ENCODE data around the gene PRRT3. TPM values are rescaled to one million over a fixed set of nuclear protein-coding genes. Genes with fewer than 3 reads are reported as not detected.
A peak's percentile ranks its signal among the peaks of the same experiment; 100 is the strongest.

Gene PRRT3
- polyA plus RNA-seq, 4 donors = 3.8 to 4.5 (median 4.1) TPM

GRCh38 chr3:9928158-9928557, 24.1 kb downstream of the PRRT3 start:
- DNase-seq (ENCODE audit: low read depth in 4 of 4, low spot score in 3 of 4) = no peak

GRCh38 chr3:9918261-9919038, 33.8 kb downstream of the PRRT3 start:
- DNase-seq (ENCODE audit: low read depth in 4 of 4, low spot score in 3 of 4) = no peak

GRCh38 chr3:9917820-9918219, 34.4 kb downstream of the PRRT3 start:
- DNase-seq (ENCODE audit: low read depth in 4 of 4, low spot score in 3 of 4) = no peak

- DNase-seq (ENCODE audit: low read depth in 4 of 4, low spot score in 3 of 4) = peak in 2 of 4 donors; percentile 60 to 70
Observed at GRCh38 chr3:9916734-9917680, 35.2 kb downstream of the PRRT3 start, which contains the start of gene IL17RC. Gene IL17RC (plus strand): TSS chr3:9917098. CDS start chr3:9917316, 218 bp downstream.

GRCh38 chr3:9916346-9916733, 35.9 kb downstream of the PRRT3 start:
- no peak for DNase-seq (ENCODE audit: low read depth in 4 of 4, low spot score in 3 of 4)

GRCh38 chr3:9915254-9916141, 36.7 kb downstream of the PRRT3 start:
- DNase-seq (ENCODE audit: low read depth in 4 of 4, low spot score in 3 of 4) = peak in 2 of 4 donors; percentile 47 to 55

GRCh38 chr3:9914559-9915253, 37.5 kb downstream of the PRRT3 start:
- no peak for DNase-seq (ENCODE audit: low read depth in 4 of 4, low spot score in 3 of 4)

GRCh38 chr3:9914011-9914410, 38.2 kb downstream of the PRRT3 start:
- no peak for DNase-seq (ENCODE audit: low read depth in 4 of 4, low spot score in 3 of 4)

- no peak for DNase-seq (ENCODE audit: low read depth in 4 of 4, low spot score in 3 of 4)
Observed at GRCh38 chr3:9913601-9914000, 38.6 kb downstream of the PRRT3 start.

GRCh38 chr3:9912294-9912935, 39.8 kb downstream of the PRRT3 start:
- DNase-seq (ENCODE audit: low read depth in 4 of 4, low spot score in 3 of 4) = no peak

- no peak for DNase-seq (ENCODE audit: low read depth in 4 of 4, low spot score in 3 of 4)
Observed at GRCh38 chr3:9911863-9912262, 40.3 kb downstream of the PRRT3 start.

GRCh38 chr3:9909221-9910013, 42.8 kb downstream of the PRRT3 start:
- no peak for DNase-seq (ENCODE audit: low read depth in 4 of 4, low spot score in 3 of 4)

- no peak for DNase-seq (ENCODE audit: low read depth in 4 of 4, low spot score in 3 of 4)
Observed at GRCh38 chr3:9908286-9908685, 43.9 kb downstream of the PRRT3 start.

GRCh38 chr3:9906480-9906879, 45.7 kb downstream of the PRRT3 start:
- no peak for DNase-seq (ENCODE audit: low read depth in 4 of 4, low spot score in 3 of 4)

GRCh38 chr3:9903904-9904303, 48.3 kb downstream of the PRRT3 start:
- no peak for DNase-seq (ENCODE audit: low read depth in 4 of 4, low spot score in 3 of 4)

GRCh38 chr3:9903238-9903624, 49.0 kb downstream of the PRRT3 start:
- no peak for DNase-seq (ENCODE audit: low read depth in 4 of 4, low spot score in 3 of 4)

GRCh38 chr3:9902372-9903237, 49.6 kb downstream of the PRRT3 start, which contains the start of gene IL17RE:
Gene IL17RE (plus strand): TSS chr3:9902848. CDS start chr3:9902933, 85 bp downstream.
- no peak for DNase-seq (ENCODE audit: low read depth in 4 of 4, low spot score in 3 of 4)

GRCh38 chr3:9901967-9902366, 50.2 kb downstream of the PRRT3 start:
- DNase-seq (ENCODE audit: low read depth in 4 of 4, low spot score in 3 of 4) = no peak

All from right renal pelvis (tissue), 4 donors.